ENCODE results near the gene PAK3.

The PAK3 gene

DNA sequence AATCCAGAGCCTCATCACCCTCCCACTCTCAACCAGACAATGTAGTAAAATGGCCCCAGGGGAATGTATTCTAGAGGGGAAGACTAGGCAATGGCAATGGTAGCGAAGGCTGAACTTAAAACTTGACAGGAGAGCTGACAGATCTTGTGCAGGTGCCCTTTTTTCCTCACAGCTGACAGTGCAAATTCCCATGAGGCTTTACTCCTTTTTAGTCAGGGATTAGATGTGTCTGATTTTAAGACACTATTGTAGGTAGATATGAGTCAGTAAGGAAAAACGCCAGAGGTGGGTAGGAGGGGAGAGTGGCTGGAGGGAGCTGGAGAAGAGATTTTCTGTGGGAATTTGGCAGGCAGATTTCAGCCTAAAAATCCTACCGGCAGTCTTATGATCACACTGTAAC is 163.6 kb downstream of the PAK3 start:
- DNase-seq (ENCODE audit: low read depth in 2 of 2, low spot score in 1 of 2) = no peak

DNA sequence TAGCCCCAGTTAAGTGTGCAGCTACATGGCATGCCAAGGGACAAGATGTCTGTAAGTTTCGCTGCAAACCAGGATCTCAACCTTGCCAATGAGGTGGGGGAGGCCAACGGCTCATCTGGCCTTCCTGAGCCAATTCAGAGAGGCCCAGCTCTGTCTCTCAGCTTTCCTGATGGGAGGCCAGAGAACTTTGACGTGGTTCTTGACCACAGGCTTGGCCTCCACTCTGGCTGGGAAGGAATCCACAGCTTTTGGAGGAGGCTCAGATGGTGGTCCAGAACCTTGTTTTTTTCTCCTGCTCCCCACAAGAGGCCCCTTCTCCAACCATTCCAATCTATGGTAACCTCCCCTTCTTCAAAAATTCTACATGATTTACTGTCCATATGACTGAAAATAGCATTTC is 164.5 kb downstream of the PAK3 start:
- no peak for DNase-seq (ENCODE audit: low read depth in 2 of 2, low spot score in 1 of 2)

DNA sequence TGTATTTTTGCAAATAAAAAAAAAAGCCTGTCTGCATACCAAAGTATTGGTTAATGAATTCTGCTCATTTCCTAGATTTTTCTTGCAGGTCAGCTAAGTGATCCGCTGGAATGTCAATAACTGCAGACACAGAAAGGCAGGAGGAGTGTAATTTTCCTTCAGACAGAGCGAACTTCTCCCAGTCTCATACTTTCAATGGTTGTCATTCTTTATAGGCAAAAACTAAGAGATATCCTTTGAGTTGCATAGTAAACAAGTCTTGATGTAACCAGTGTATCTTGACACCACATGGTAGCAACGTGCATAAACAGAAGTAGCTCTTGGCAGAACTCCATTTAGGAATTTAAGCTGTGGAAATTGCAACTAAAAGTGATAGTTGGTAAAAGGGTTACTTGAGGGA is 166.1 kb downstream of the PAK3 start:
- no peak for DNase-seq (ENCODE audit: low read depth in 2 of 2, low spot score in 1 of 2)

GRCh38 chrX:111264385-111264784 is 168.4 kb downstream of the PAK3 start:
- no peak for DNase-seq (ENCODE audit: low read depth in 2 of 2, low spot score in 1 of 2)

DNA sequence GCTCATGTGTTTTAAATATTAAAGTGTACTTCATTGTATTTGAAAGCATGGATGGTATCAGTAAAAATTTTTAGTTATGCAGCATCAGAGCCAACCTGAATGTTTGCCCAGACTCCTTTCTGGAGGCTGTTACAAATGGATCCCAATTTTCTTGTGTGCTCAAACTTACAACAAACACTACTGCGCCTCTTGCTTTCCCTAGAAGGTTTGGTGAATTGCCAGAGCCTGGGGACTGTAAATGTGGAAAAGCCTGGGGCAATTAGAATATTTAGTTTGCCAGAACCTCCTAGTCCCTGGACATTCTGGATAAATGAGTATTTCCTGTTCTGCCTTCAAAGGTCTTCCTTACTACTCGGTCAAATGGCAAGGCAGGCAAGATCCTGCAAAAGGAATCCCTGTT is 169.5 kb downstream of the PAK3 start:
- DNase-seq (ENCODE audit: low read depth in 2 of 2, low spot score in 1 of 2) = no peak

DNA sequence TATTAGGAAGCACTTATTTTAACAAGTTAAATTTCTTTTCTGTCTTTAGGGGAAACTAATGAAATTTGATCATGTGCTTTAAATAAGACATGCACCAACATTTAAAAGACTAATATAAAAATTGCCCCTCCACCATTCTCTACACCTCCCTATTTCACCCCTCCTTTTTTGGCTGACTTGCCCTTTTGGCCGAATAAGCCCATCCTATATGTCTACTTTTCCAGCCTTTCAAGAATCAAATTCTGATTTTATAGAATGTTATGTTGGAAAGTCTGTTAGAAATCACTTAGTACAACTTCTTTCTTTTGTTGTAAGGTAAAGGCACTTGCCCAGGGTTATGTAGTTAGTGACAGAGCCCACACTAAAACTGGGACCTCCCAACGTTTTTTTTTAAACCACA is 172.5 kb downstream of the PAK3 start:
- no peak for DNase-seq (ENCODE audit: low read depth in 2 of 2, low spot score in 1 of 2)

DNA sequence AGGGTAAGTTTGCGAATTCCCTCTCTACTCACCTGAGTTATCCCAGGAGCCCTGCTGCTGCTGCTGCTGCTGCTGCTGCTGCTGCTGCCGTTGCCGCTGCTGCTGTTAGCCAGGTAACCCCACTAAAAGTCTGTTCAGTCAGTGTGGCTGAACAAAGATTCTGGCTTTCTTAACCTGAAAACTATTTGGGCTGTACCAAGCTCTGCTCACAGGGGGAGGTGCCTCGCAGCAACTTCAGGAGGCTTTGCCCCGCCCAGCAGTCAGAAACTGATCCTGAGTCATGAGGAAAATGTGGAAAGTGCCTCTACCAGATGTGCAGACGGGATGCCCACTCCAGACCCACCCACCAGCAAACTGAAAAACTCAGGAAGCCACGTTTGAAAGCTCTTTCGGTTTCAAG is 174.3 kb downstream of the PAK3 start, which contains the start of gene CAPN6:
Gene CAPN6, minus strand, starts transcription at position 145 of the 400 bp plus-strand sequence. CDS start 6,547 bp downstream, outside the sequence.
- no peak for DNase-seq (ENCODE audit: low read depth in 2 of 2, low spot score in 1 of 2)

All from stimulated activated CD8-positive, alpha-beta memory T cell treated with anti-CD3 and anti-CD28 coated beads, Interleukin-4, amount 100 ng/mL, for 4 hours (primary cell).